ENCODE data around the gene FAM241B.

Gene FAM241B

GRCh38 chr10:69636626-69637605, 6.9 kb downstream of the FAM241B start:
- ChIA-PET POLR2A (interaction anchor here (1.1 kb wide), 2 partner anchors 10 to 121 kb away, joined by 3 to 5 read pairs; no protein-coding TSS in a partner anchor), CTCF (interaction anchor here (0.7 to 18.3 kb wide), 35 partner anchors 8 to 394 kb away, joined by 3 to 294 read pairs (median 4); no protein-coding TSS in a partner anchor)
- Histone ChIP-seq H3K9me3 (ENCODE audit: control extremely low read depth in 1 of 5, control insufficient read depth in 4 of 5, insufficient read depth in 2 of 5, low read depth in 1 of 5, low read length in 4 of 5) (no peaks in the 10 kb centered on the region), H3K27ac (ENCODE audit: insufficient read depth in 1 of 2, low read depth in 1 of 2, low read length in 2 of 2, poor library complexity in 1 of 2, severe bottlenecking in 2 of 2) (no peak overlapping the region), H3K27me3 (replicated peaks in 2 of 5; ENCODE audit: control insufficient read depth in 4 of 5, insufficient read depth in 5 of 5, low read length in 4 of 5) (peaks cover 0 to 5% (median 2%) of the 10 kb centered on the region in 5 experiments), H3K36me3 (ENCODE audit: control insufficient read depth in 4 of 4, insufficient read depth in 4 of 4, low read length in 3 of 4) (no peaks in the 10 kb centered on the region), H3K4me1 (ENCODE audit: control extremely low read depth in 1 of 4, control insufficient read depth in 4 of 4, insufficient read depth in 4 of 4, low read length in 3 of 4) (no peaks in the 10 kb centered on the region), H3K4me3 (ENCODE audit: control insufficient read depth in 1 of 7, extremely low read depth in 1 of 7, insufficient read depth in 4 of 7, low read depth in 2 of 7, low read length in 6 of 7) (no peak overlapping the region)
- DNase-seq, result peak; percentile 22 to 50 (median 37)
- 79% methylated on average over 8 of the region's 10 CpGs for WGBS (ENCODE audit: insufficient coverage)

DNA sequence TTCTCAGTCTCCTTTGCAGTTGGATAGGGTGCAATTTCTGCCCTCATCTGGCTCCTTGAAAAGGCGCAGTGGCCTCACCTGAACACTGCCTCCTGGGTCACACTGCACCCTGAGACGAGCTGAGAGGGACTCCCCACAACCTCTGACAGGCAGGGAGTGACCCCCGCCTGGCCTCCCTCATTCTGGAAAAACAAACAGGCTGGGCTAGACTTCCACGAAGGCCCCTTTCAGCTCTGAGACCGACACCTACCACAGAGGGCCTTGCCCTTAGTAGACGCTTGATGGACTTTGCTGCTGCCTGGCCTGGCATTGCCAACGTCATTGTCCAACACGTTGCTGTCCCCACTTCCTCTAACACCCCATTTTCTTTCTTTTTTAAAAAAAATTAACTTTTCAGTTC, 8.6 kb downstream of the FAM241B start:
- POLR2A ChIA-PET, result no interaction called here
- Histone ChIP-seq H3K27me3 (replicated peaks in 2 of 5; ENCODE audit: control insufficient read depth in 4 of 5, insufficient read depth in 5 of 5, low read length in 4 of 5) (peaks cover 0 to 7% (median 6%) of the 10 kb centered on the region in 5 experiments), H3K27ac (ENCODE audit: insufficient read depth in 1 of 2, low read depth in 1 of 2, low read length in 2 of 2, poor library complexity in 1 of 2, severe bottlenecking in 2 of 2) (no peak overlapping the region), H3K4me1 (ENCODE audit: control extremely low read depth in 1 of 4, control insufficient read depth in 4 of 4, insufficient read depth in 4 of 4, low read length in 3 of 4) (no peaks in the 10 kb centered on the region), H3K4me3 (ENCODE audit: control insufficient read depth in 1 of 7, extremely low read depth in 1 of 7, insufficient read depth in 4 of 7, low read depth in 2 of 7, low read length in 6 of 7) (no peak overlapping the region), H3K36me3 (ENCODE audit: control insufficient read depth in 4 of 4, insufficient read depth in 4 of 4, low read length in 3 of 4) (no peaks in the 10 kb centered on the region), H3K9me3 (ENCODE audit: control extremely low read depth in 1 of 5, control insufficient read depth in 4 of 5, insufficient read depth in 2 of 5, low read depth in 1 of 5, low read length in 4 of 5) (no peaks in the 10 kb centered on the region)
- CTCF ChIA-PET, result interaction anchor here (0.6 to 18.3 kb wide), 11 partner anchors 9 to 232 kb away, joined by 3 to 294 read pairs (median 5); no protein-coding TSS in a partner anchor
- WGBS (ENCODE audit: insufficient coverage), result 84% methylated on average over 5 of the region's 8 CpGs
- no peak for DNase-seq

DNA sequence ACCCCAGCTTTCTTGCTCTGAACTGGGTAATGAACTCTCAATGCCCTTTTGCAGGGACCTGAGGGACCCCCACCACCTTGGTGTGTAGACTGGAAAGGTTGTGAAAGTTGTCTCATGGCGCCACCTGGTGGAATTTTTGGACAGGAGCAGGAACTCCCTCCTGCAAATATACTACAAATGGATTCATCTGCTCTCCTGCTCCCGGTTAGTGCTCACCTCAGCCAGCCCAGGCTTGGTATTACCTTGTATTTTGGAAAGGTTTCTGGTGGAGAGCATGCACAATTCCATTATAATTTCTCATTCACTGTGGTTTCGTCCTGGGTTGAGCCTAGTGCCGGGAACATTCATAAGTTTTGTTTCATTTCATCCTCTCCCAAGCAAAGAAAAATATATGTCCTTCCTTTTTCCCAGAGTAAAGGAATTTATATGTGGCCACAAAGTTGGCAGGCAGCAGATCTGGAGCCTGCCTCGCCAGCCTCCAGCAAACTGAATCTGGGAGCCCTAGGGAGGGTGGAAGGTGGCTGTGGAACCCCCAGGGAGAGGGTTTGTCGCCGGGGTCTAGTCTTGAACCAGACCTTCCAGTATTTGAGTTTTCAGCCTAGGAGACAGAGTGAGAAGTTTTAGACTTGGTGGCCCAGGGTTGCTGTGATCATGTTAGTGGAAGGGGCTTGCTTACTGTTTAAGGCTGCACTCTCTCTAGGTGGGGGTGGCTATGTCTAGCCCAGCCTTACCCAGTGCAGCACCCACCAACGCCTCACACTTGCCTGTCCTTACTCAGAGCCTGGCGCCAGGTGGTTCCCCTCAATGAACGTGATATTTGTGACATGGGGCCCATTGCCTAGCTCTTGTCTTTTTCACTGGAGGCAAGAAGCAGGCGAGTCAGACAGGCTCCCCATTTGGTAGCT, 9.5 kb downstream of the FAM241B start:
- WGBS (ENCODE audit: insufficient coverage), result 49% methylated on average over 10 of the region's 11 CpGs
- CTCF ChIA-PET, result interaction anchor here (0.7 to 18.3 kb wide), 14 partner anchors 8 to 237 kb away, joined by 3 to 294 read pairs (median 6); partner anchors contain the start of gene FAM241B
- Histone ChIP-seq H3K4me3 (ENCODE audit: control insufficient read depth in 1 of 7, extremely low read depth in 1 of 7, insufficient read depth in 4 of 7, low read depth in 2 of 7, low read length in 6 of 7) (no peak overlapping the region), H3K27ac (ENCODE audit: insufficient read depth in 1 of 2, low read depth in 1 of 2, low read length in 2 of 2, poor library complexity in 1 of 2, severe bottlenecking in 2 of 2) (no peak overlapping the region), H3K27me3 (replicated peaks in 2 of 5; ENCODE audit: control insufficient read depth in 4 of 5, insufficient read depth in 5 of 5, low read length in 4 of 5) (peaks cover 0 to 14% (median 6%) of the 10 kb centered on the region in 5 experiments), H3K36me3 (ENCODE audit: control insufficient read depth in 4 of 4, insufficient read depth in 4 of 4, low read length in 3 of 4) (no peaks in the 10 kb centered on the region), H3K9me3 (ENCODE audit: control extremely low read depth in 1 of 5, control insufficient read depth in 4 of 5, insufficient read depth in 2 of 5, low read depth in 1 of 5, low read length in 4 of 5) (no peaks in the 10 kb centered on the region), H3K4me1 (ENCODE audit: control extremely low read depth in 1 of 4, control insufficient read depth in 4 of 4, insufficient read depth in 4 of 4, low read length in 3 of 4) (no peaks in the 10 kb centered on the region)
- POLR2A ChIA-PET, result interaction anchor here (0.6 kb wide), 1 partner anchor 75 kb away, joined by 3 read pairs; no protein-coding TSS in a partner anchor
- peak; percentile 74 to 87 (median 80) for DNase-seq

GRCh38 chr10:69640196-69640980, 10.3 kb downstream of the FAM241B start:
- no peak for DNase-seq
- 72% methylated on average over 7 of the region's 9 CpGs for WGBS (ENCODE audit: insufficient coverage)
- Histone ChIP-seq H3K27ac (ENCODE audit: insufficient read depth in 1 of 2, low read depth in 1 of 2, low read length in 2 of 2, poor library complexity in 1 of 2, severe bottlenecking in 2 of 2) (no peak overlapping the region), H3K4me1 (ENCODE audit: control extremely low read depth in 1 of 4, control insufficient read depth in 4 of 4, insufficient read depth in 4 of 4, low read length in 3 of 4) (no peaks in the 10 kb centered on the region), H3K9me3 (ENCODE audit: control extremely low read depth in 1 of 5, control insufficient read depth in 4 of 5, insufficient read depth in 2 of 5, low read depth in 1 of 5, low read length in 4 of 5) (no peaks in the 10 kb centered on the region), H3K36me3 (ENCODE audit: control insufficient read depth in 4 of 4, insufficient read depth in 4 of 4, low read length in 3 of 4) (no peaks in the 10 kb centered on the region), H3K4me3 (ENCODE audit: control insufficient read depth in 1 of 7, extremely low read depth in 1 of 7, insufficient read depth in 4 of 7, low read depth in 2 of 7, low read length in 6 of 7) (no peak overlapping the region), H3K27me3 (replicated peaks in 2 of 5; ENCODE audit: control insufficient read depth in 4 of 5, insufficient read depth in 5 of 5, low read length in 4 of 5) (peaks cover 0 to 14% (median 6%) of the 10 kb centered on the region in 5 experiments)
- POLR2A ChIA-PET, result interaction anchor here (0.6 kb wide), 1 partner anchor 74 kb away, joined by 3 read pairs; no protein-coding TSS in a partner anchor
- CTCF ChIA-PET, result interaction anchor here (0.7 to 18.3 kb wide), 15 partner anchors 9 to 429 kb away, joined by 3 to 294 read pairs (median 5); partner anchors contain the start of gene FAM241B

- WGBS (ENCODE audit: insufficient coverage), result 84% methylated on average over 11 of the region's 12 CpGs
- no peak overlapping the region for H3K27ac ChIP-seq (ENCODE audit: insufficient read depth in 1 of 2, low read depth in 1 of 2, low read length in 2 of 2, poor library complexity in 1 of 2, severe bottlenecking in 2 of 2)
- DNase-seq, result no peak
- H3K27me3 ChIP-seq (replicated peaks in 2 of 5; ENCODE audit: control insufficient read depth in 4 of 5, insufficient read depth in 5 of 5, low read length in 4 of 5), result peaks cover 0 to 14% (median 7%) of the 10 kb centered on the region in 5 experiments
- H3K9me3 ChIP-seq (ENCODE audit: control extremely low read depth in 1 of 5, control insufficient read depth in 4 of 5, insufficient read depth in 2 of 5, low read depth in 1 of 5, low read length in 4 of 5), result no peaks in the 10 kb centered on the region
- ChIA-PET CTCF (interaction anchor here (0.8 to 18.3 kb wide), 11 partner anchors 10 to 273 kb away, joined by 3 to 294 read pairs (median 5); partner anchors contain the start of gene FAM241B), POLR2A (no interaction called here)
- H3K36me3 ChIP-seq (ENCODE audit: control insufficient read depth in 4 of 4, insufficient read depth in 4 of 4, low read length in 3 of 4), result no peaks in the 10 kb centered on the region
- no peaks in the 10 kb centered on the region for H3K4me1 ChIP-seq (ENCODE audit: control extremely low read depth in 1 of 4, control insufficient read depth in 4 of 4, insufficient read depth in 4 of 4, low read length in 3 of 4)
- no peak overlapping the region for H3K4me3 ChIP-seq (ENCODE audit: control insufficient read depth in 1 of 7, extremely low read depth in 1 of 7, insufficient read depth in 4 of 7, low read depth in 2 of 7, low read length in 6 of 7)
Measured at GRCh38 chr10:69641261-69641980, 11.4 kb downstream of the FAM241B start.

Data from common myeloid progenitor, CD34-positive (primary cell).